ENCODE data around the gene RAB17.

Gene RAB17

GRCh38 chr2:237636578-237636977, 46.0 kb upstream of the RAB17 start:
- TF ChIP-seq MYC (IDR thresholded peaks at IDR 0.05; ENCODE audit: low read depth, low read length) (no peak), MAX (IDR thresholded peaks at IDR 0.05; ENCODE audit: low read depth, low read length) (no peak), POLR2A (IDR thresholded peaks at IDR 0.05; ENCODE audit: extremely low read depth, insufficient read length) (no peak), CTCF (IDR thresholded peaks at IDR 0.05; ENCODE audit: low read depth, low read length) (no peak)
- no peak for DNase-seq (ENCODE audit: low read depth)
- no peak overlapping the region for H3K4me3 ChIP-seq (ENCODE audit: low read depth, low read length)

- DNase-seq (ENCODE audit: low read depth), result no peak
- TF ChIP-seq POLR2A (IDR thresholded peaks at IDR 0.05; ENCODE audit: extremely low read depth, insufficient read length), result no peak
- no peak for TF ChIP-seq MYC (IDR thresholded peaks at IDR 0.05; ENCODE audit: low read depth, low read length)
- no peak for TF ChIP-seq CTCF (IDR thresholded peaks at IDR 0.05; ENCODE audit: low read depth, low read length)
- no peak for TF ChIP-seq MAX (IDR thresholded peaks at IDR 0.05; ENCODE audit: low read depth, low read length)
- no peak overlapping the region for H3K4me3 ChIP-seq (ENCODE audit: low read depth, low read length)
Measured at GRCh38 chr2:237633061-237633561, 42.6 kb upstream of the RAB17 start.

GRCh38 chr2:237631801-237632585, 41.5 kb upstream of the RAB17 start:
- DNase-seq (ENCODE audit: low read depth), result no peak
- H3K4me3 ChIP-seq (ENCODE audit: low read depth, low read length), result no peak overlapping the region
- TF ChIP-seq MYC (IDR thresholded peaks at IDR 0.05; ENCODE audit: low read depth, low read length) (no peak), MAX (IDR thresholded peaks at IDR 0.05; ENCODE audit: low read depth, low read length) (no peak), POLR2A (IDR thresholded peaks at IDR 0.05; ENCODE audit: extremely low read depth, insufficient read length) (no peak)

- DNase-seq (ENCODE audit: low read depth), result no peak
- no peak overlapping the region for H3K4me3 ChIP-seq (ENCODE audit: low read depth, low read length)
- TF ChIP-seq MYC (IDR thresholded peaks at IDR 0.05; ENCODE audit: low read depth, low read length), result no peak
- no peak for TF ChIP-seq MAX (IDR thresholded peaks at IDR 0.05; ENCODE audit: low read depth, low read length)
- no peak for TF ChIP-seq CTCF (IDR thresholded peaks at IDR 0.05; ENCODE audit: low read depth, low read length)
Measured at GRCh38 chr2:237631007-237631785, 40.7 kb upstream of the RAB17 start.

GRCh38 chr2:237630216-237631000, 39.9 kb upstream of the RAB17 start:
- no peak for DNase-seq (ENCODE audit: low read depth)
- TF ChIP-seq POLR2A (IDR thresholded peaks at IDR 0.05; ENCODE audit: extremely low read depth, insufficient read length) (no peak), MAX (IDR thresholded peaks at IDR 0.05; ENCODE audit: low read depth, low read length) (no peak), CTCF (IDR thresholded peaks at IDR 0.05; ENCODE audit: low read depth, low read length) (no peak)
- no peak overlapping the region for H3K4me3 ChIP-seq (ENCODE audit: low read depth, low read length)
